ENCODE data around the gene RGPD8. TPM values are rescaled to one million over a fixed set of nuclear protein-coding genes. Genes with fewer than 3 reads are reported as not detected.

Gene RGPD8
- total RNA-seq, 1 experiment from 2014 or later, result 5.0 TPM

- Histone ChIP-seq H3K9me3 (ENCODE audit: insufficient read depth, low read depth) (no peaks in the 10 kb centered on the region), H3K4me3 (no peak overlapping the region), H4K20me1 (ENCODE audit: insufficient read depth) (no peaks in the 10 kb centered on the region), H2AFZ (no peak overlapping the region), H3K27ac (no peak overlapping the region), H3K9me2 (ENCODE audit: insufficient read depth) (no peaks in the 10 kb centered on the region), H3K79me2 (ENCODE audit: low read depth) (no peaks in the 10 kb centered on the region), H3F3A (ENCODE audit: insufficient read depth, low read depth) (no peaks in the 10 kb centered on the region), H3K4me2 (no peak overlapping the region), H3K36me3 (ENCODE audit: low read depth) (no peaks in the 10 kb centered on the region), H3K4me1 (replicated peaks; ENCODE audit: insufficient read depth) (no peaks in the 10 kb centered on the region), H3K27me3 (ENCODE audit: insufficient read depth, low read depth) (no peaks in the 10 kb centered on the region)
- ChIA-PET CTCF (no interaction called here), POLR2A (ENCODE audit: unreplicated experiment) (no interaction called here)
- intact Hi-C loops (cut with micrococcal nuclease; ENCODE audit: unreplicated experiment), result no loop called here
- DNase-seq, result no peak
- TF ChIP-seq EZH2 (IDR thresholded peaks at IDR 0.05; ENCODE audit: low read depth), result no peak
- TF ChIP-seq CTCF (conservative IDR thresholded peaks at IDR 0.05), result no peak
- BruUV-seq (replicated peaks), result no TSS peak
Observed at GRCh38 chr2:112321375-112322320, 111.8 kb downstream of the RGPD8 start.

Other genes with a start within 250 kb of the RGPD8 start
- gene ZC3H8, start 178.6 kb downstream of the RGPD8 start, total RNA-seq (2021), result 8.6 and 11.3 TPM in 2 replicates
- gene ZC3H6, start 158.0 kb downstream of the RGPD8 start, total RNA-seq (2021), result 9.1 and 10.0 TPM in 2 replicates
- gene TTL, start 48.5 kb upstream of the RGPD8 start, total RNA-seq (2021), result 25.4 and 26.1 TPM in 2 replicates
- 27.7 and 30.0 TPM in 2 replicates for gene POLR1B, start 108.8 kb upstream of the RGPD8 start, total RNA-seq (2021)
- gene CHCHD5, start 151.0 kb upstream of the RGPD8 start, total RNA-seq (2021), result 38.4 and 64.3 TPM in 2 replicates
- gene SLC20A1, start 212.3 kb upstream of the RGPD8 start, total RNA-seq (2021), result 99.9 and 106 TPM in 2 replicates